OCI-LY7 (cell line): ENCODE data around the gene PI4K2B. TPM values are rescaled to one million over a fixed set of nuclear protein-coding genes. Genes with fewer than 3 reads are reported as not detected.
"Not testable (repeated sequence)": the region's sequence is repeated elsewhere in the genome, so short reads cannot be mapped to it uniquely, and the experiment has no call there.

Experiments used
- BruUV-seq: library from RNA; stranded (reverse); fragments of 400-500 nt; replicated peaks from 2 replicates; lab custom pipeline; 2021; lab: Mats Ljungman, UMichigan
- CTCF ChIA-PET: fragments of 300-600 bp; sonication (Branson Sonifier 250); formaldehyde crosslinking; loops from one replicate; lab custom pipeline; 2022; ENCODE audit warnings: antibody characterized with exemption; ENCODE audit not compliant: unreplicated experiment; lab: Charles Lee
- POLR2A ChIA-PET: fragments of 300-600 bp; sonication (Branson Sonifier 250); formaldehyde crosslinking; loops from one replicate; lab custom pipeline; 2022; ENCODE audit warnings: antibody characterized with exemption; lab: Charles Lee
- DNase-seq: peaks from one replicate; pipeline ENCODE4 v3.0.0-alpha.2; 2015; ENCODE audit warnings: low spot score
- H2AFZ ChIP-seq: fragments of 200-600 bp; sonication (generic), shearing (Covaris generic); 2 replicates; pipeline ENCODE4 v1.6.1; 2014; ENCODE audit warnings: mild to moderate bottlenecking, antibody characterized with exemption, low read length, moderate library complexity
- H3K27ac ChIP-seq: fragments of 200-600 bp; sonication (generic); 2 replicates; pipeline ENCODE4 v1.5.1; 2014; ENCODE audit warnings: mixed run types, low read depth, mild to moderate bottlenecking, moderate library complexity, low read length, inconsistent platforms; ENCODE audit not compliant: poor library complexity, severe bottlenecking
- H3K36me3 ChIP-seq: fragments of 200-600 bp; sonication (generic); 2 replicates; pipeline ENCODE4 v1.6.1; 2014; ENCODE audit warnings: mild to moderate bottlenecking, antibody characterized with exemption, low read length, moderate library complexity, mixed read lengths; ENCODE audit not compliant: insufficient read depth
- H3K4me1 ChIP-seq: fragments of 200-600 bp; sonication (generic); 2 replicates; pipeline ENCODE4 v1.5.1; 2014; ENCODE audit warnings: mild to moderate bottlenecking, low read length; ENCODE audit not compliant: insufficient read depth, poor library complexity, severe bottlenecking
- H3K4me2 ChIP-seq: fragments of 200-600 bp; sonication (generic); 2 replicates; pipeline ENCODE4 v1.6.1; 2014; ENCODE audit warnings: mild to moderate bottlenecking, low read length
- H3K4me3 ChIP-seq: fragments of 200-600 bp; sonication (generic); 2 replicates; pipeline ENCODE4 v1.5.1; 2014; ENCODE audit warnings: mild to moderate bottlenecking, low read depth, low read length; ENCODE audit not compliant: poor library complexity, severe bottlenecking
- H3K79me2 ChIP-seq: fragments of 200-600 bp; sonication (generic); 2 replicates; pipeline ENCODE4 v1.6.1; 2016; ENCODE audit warnings: low read depth, mild to moderate bottlenecking, low read length, moderate library complexity, mixed read lengths; ENCODE audit not compliant: insufficient read depth
- H3K9me2 ChIP-seq: fragments of 200-600 bp; sonication (generic); 2 replicates; pipeline ENCODE4 v1.6.1; 2016; ENCODE audit warnings: mild to moderate bottlenecking, low read length, mixed read lengths; ENCODE audit not compliant: insufficient read depth
- H3K9me3 ChIP-seq: fragments of 200-600 bp; sonication (generic); 2 replicates; pipeline ENCODE4 v1.6.1; 2014; ENCODE audit warnings: mild to moderate bottlenecking, mixed run types, low read length, mixed read lengths
- H4K20me1 ChIP-seq: fragments of 200-600 bp; sonication (generic); 2 replicates; pipeline ENCODE4 v1.6.1; 2014; ENCODE audit warnings: mild to moderate bottlenecking, antibody characterized with exemption, low read length, moderate library complexity, mixed read lengths; ENCODE audit not compliant: insufficient read depth
- EZH2phosphoT487 ChIP-seq: fragments of 200-600 bp; sonication (generic); IDR thresholded peaks from 2 replicates; pipeline ENCODE4 v1.6.1; 2018; ENCODE audit warnings: low read depth, borderline replicate concordance, mild to moderate bottlenecking, mixed run types, antibody characterized with exemption, low read length, moderate library complexity, mixed read lengths
- intact Hi-C: fragments of 100-400 bp; cut with micrococcal nuclease; formaldehyde crosslinking; loops from one replicate; pipeline ENCODE4 v1.10.0; 2022; ENCODE audit not compliant: unreplicated experiment
- small RNA-seq: library from RNA; depleted of rRNA; stranded (forward); fragments of <200 nt; gene quantifications from one replicate; pipeline ENCODE3, GENCODE V24; 2014
- total RNA-seq, 2 experiments: library from RNA; depleted of rRNA in 1 of 2; stranded (reverse); fragments of >200 nt in 1 of 2; shearing (Covaris generic) in 1 of 2; gene quantifications; 2 replicates each; pipeline ENCODE4 v1.2.3, GENCODE V29; 2014 to 2022

PI4K2B gene
- total RNA-seq, 2 experiments from 2014 or later: 40.4 to 41.6 TPM

- Histone ChIP-seq H3K4me3 (no peak overlapping the region), H4K20me1 (no peaks in the 10 kb centered on the region), H3K36me3 (peaks cover 56% of the 10 kb centered on the region), H3K79me2 (no peaks in the 10 kb centered on the region), H3K9me2 (no peaks in the 10 kb centered on the region), H3K27ac (no peak overlapping the region), H2AFZ (no peak overlapping the region), H3K4me1 (no peaks in the 10 kb centered on the region), H3K9me3 (no peaks in the 10 kb centered on the region), H3K4me2 (no peak overlapping the region)
- TF ChIP-seq EZH2phosphoT487: no peak
- no TSS peak for BruUV-seq
- ChIA-PET CTCF (no interaction called here), POLR2A (interaction anchor here (0.6 to 0.7 kb wide), 2 partner anchors 714 to 1867 kb away, joined by 3 read pairs; no protein-coding TSS in a partner anchor)
- DNase-seq: no peak
- intact Hi-C loops: no loop called here
These were observed 87.9 kb downstream of the PI4K2B start for GRCh38 chr4:25321703-25322102.

GRCh38 chr4:25328463-25328862 lies 94.6 kb downstream of the PI4K2B start:
- H3K36me3 ChIP-seq, H3K79me2 ChIP-seq, H3K9me2 ChIP-seq, H4K20me1 ChIP-seq, BruUV-seq, H3K4me3 ChIP-seq, POLR2A ChIA-PET, H3K4me1 ChIP-seq, H3K9me3 ChIP-seq, DNase-seq, CTCF ChIA-PET, H3K27ac ChIP-seq, H2AFZ ChIP-seq, intact Hi-C loops, H3K4me2 ChIP-seq: not testable (repeated sequence)

Small RNA genes within 50 kb of the gene (small RNA-seq; reads per million reads assigned to genes)
- gene RF00004: not detected

Other genes starting within 250 kb of the PI4K2B start
- not detected in 2 replicates for gene LGI2, start 203.1 kb upstream of the PI4K2B start, total RNA-seq (2014; rRNA removed; shearing (Covaris generic))
- gene LGI2, start 203.1 kb upstream of the PI4K2B start, total RNA-seq (2022): not detected in 2 replicates
- gene SEPSECS, start 73.6 kb upstream of the PI4K2B start, total RNA-seq (2014; rRNA removed; shearing (Covaris generic)): 5.0 and 5.8 TPM in 2 replicates
- 13.0 and 15.9 TPM in 2 replicates for gene SEPSECS, start 73.6 kb upstream of the PI4K2B start, total RNA-seq (2022)
- 12.4 and 14.9 TPM in 2 replicates for gene ZCCHC4, start 78.7 kb downstream of the PI4K2B start, total RNA-seq (2014; rRNA removed; shearing (Covaris generic))
- gene ZCCHC4, start 78.7 kb downstream of the PI4K2B start, total RNA-seq (2022): 15.2 and 15.5 TPM in 2 replicates
- 32.7 and 36.1 TPM in 2 replicates for gene ANAPC4, start 143.2 kb downstream of the PI4K2B start, total RNA-seq (2014; rRNA removed; shearing (Covaris generic))
- 47.6 and 50.6 TPM in 2 replicates for gene ANAPC4, start 143.2 kb downstream of the PI4K2B start, total RNA-seq (2022)